GM12865 (cell line): ENCODE measurements around the gene RETREG1.

Experiments used
- DNase-seq: peaks from one replicate; pipeline ENCODE4 v3.0.0; 2010; ENCODE audit warnings: low read depth
- H3K4me3 ChIP-seq: 2 replicates; pipeline ENCODE4 v1.5.1; 2011; ENCODE audit warnings: mild to moderate bottlenecking, low read depth, low read length, control low read depth
- CTCF ChIP-seq: IDR thresholded peaks from 2 replicates; pipeline ENCODE4 v1.5.1; 2011; ENCODE audit warnings: low read length, control low read depth, low read depth, inconsistent platforms; ENCODE audit not compliant: insufficient read depth; ENCODE audit errors: missing control alignments

The RETREG1 gene

DNA sequence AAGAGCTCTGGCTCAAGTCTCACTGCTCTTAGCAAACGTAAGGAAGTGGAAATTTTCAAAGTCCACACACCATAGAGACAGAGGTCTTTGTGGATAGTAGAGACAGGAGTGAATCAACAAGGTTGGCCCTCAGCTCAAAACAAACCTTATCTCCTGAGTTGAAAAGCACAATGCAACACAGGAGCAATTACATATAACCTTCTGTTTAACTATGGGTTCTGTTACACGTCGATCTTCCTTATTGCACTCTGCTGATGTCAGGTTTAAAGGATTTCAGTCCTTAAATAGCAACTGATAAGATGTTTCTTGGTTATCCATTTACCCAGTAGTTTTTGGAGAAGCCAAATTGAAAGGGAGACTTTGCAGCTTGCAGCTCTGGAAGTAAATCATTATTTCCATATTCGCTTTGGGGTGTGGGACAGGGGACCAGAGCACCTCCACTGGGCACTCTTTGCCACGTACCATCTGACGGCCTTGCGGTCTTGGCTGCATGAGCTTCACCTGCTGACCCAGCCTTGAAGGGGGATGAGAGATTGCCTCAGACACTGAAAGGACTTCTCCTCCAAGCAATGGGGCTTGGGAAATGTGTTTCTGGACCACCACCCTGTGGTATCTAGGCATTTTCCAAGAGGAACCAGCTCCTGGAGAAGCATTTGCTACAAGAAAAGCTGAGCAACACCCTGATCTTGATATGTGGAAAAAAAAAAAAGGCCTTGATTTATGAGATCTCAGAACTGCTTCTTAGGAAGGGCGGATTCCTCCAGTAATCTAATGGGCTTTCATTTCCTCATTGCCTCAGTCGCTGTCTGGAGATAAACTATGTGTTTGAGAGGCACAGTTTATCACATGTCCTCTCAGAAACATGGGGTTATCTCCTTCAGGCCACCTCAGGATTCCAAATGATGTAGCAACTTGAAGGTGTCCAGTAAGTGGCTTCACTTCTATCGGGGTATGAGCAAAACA lies 95.0 kb downstream of the RETREG1 start:
- H3K4me3 ChIP-seq = no peak overlapping the region
- no peak for DNase-seq
- no peak for TF ChIP-seq CTCF

GRCh38 chr5:16520841-16521240 lies 96.0 kb downstream of the RETREG1 start:
- no peak for TF ChIP-seq CTCF
- H3K4me3 ChIP-seq = no peak overlapping the region
- no peak for DNase-seq

DNA sequence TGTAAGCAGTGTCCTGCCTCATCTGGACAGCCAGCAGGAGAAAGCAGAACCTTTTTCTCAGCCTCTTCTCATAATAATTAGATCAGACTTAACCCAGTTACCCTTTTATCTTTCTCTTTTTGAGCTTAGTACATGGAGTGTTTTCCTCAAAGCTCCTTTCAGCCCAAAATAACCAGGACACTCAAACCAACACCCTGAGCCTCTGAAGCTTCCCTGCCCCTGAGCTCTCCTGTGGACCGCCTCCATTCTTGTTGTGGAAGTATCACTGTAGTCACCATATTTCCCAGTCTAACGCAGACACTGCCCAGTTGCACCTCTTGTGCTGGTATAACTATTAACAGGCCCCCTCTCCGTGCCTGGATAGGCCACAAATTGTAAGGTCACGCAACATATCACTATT lies 97.4 kb downstream of the RETREG1 start:
- no peak for TF ChIP-seq CTCF
- DNase-seq = no peak
- no peak overlapping the region for H3K4me3 ChIP-seq

- DNase-seq = no peak
- no peak overlapping the region for H3K4me3 ChIP-seq
- TF ChIP-seq CTCF = no peak
These were observed 98.2 kb downstream of the RETREG1 start for GRCh38 chr5:16518606-16519005.

DNA sequence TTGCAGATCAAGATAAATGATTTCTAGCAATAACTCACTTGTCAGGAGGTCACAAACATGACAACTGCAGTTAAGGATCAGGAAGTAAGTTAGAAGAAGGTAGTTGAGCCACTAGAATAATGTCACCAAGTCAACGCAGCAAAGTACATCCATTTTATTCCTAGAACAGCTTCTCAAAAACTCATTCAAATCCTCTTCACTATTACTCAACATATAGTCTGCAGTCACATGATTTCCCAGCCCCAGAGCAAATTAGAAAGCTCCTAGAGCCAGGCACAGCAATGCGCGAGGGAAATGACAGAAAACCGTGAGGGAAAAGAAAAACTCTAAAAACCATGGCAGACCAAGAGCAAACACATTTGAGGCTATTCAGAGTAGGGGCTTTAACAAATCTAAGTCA lies 101.3 kb downstream of the RETREG1 start:
- H3K4me3 ChIP-seq = no peak overlapping the region
- TF ChIP-seq CTCF = no peak
- no peak for DNase-seq

DNA sequence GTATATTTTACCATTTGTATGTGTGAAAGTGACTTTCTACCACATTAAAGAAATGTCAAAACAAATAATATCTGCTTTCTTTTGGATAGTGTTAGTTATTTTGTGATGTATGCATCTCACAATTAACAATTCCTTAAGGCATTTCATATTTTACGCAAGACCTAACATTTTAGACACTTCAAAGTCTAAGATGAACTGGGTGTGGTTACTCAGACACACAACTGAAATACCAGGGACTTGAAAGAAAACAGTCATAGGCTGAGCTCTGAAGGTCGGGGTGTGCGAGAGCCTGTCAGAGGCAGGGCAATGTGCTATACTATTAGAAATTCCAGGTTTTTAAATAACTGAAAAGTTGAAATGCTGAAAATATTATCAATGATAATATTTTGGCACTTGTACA lies 106.7 kb downstream of the RETREG1 start:
- no peak overlapping the region for H3K4me3 ChIP-seq
- no peak for DNase-seq
- no peak for TF ChIP-seq CTCF
